A204.1 (cell line): ENCODE measurements around the gene GLUD2.
A peak's percentile ranks its signal among the peaks of the same experiment; 100 is the strongest.
"Not testable (repeated sequence)": the region's sequence is repeated elsewhere in the genome, so short reads cannot be mapped to it uniquely, and the experiment has no call there.

ENCODE experiments used
- FAIRE-seq: peaks from 2 replicates; lab custom pipeline; 2012; peaks lifted over from hg19 to GRCh38; lab: Jason Lieb, UNC

Gene GLUD2

DNA sequence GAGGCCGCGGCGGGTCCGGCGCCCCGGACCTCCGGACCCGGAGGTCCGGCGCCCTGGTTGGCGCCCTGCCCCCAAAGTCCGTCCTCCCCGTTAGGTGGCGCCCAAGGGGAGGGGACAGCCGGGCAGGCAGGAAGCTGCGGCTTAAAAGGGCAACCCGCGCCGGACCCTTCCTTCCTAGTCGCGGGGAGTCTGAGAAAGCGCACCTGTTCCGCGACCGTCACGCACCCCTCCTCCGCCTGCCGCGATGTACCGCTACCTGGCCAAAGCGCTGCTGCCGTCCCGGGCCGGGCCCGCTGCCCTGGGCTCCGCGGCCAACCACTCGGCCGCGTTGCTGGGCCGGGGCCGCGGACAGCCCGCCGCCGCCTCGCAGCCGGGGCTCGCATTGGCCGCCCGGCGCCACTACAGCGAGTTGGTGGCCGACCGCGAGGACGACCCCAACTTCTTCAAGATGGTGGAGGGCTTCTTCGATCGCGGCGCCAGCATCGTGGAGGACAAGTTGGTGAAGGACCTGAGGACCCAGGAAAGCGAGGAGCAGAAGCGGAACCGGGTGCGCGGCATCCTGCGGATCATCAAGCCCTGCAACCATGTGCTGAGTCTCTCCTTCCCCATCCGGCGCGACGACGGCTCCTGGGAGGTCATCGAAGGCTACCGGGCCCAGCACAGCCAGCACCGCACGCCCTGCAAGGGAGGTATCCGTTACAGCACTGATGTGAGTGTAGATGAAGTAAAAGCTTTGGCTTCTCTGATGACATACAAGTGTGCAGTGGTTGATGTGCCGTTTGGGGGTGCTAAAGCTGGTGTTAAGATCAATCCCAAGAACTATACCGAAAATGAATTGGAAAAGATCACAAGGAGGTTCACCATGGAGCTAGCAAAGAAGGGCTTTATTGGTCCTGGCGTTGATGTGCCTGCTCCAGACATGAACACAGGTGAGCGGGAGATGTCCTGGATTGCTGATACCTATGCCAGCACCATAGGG lies at the start of gene GLUD2:
Gene GLUD2, plus strand, starts transcription at position 170 of the 979 bp plus-strand sequence. Its CDS starts 75 bp downstream, at position 245.
- not testable (repeated sequence) for FAIRE-seq

DNA sequence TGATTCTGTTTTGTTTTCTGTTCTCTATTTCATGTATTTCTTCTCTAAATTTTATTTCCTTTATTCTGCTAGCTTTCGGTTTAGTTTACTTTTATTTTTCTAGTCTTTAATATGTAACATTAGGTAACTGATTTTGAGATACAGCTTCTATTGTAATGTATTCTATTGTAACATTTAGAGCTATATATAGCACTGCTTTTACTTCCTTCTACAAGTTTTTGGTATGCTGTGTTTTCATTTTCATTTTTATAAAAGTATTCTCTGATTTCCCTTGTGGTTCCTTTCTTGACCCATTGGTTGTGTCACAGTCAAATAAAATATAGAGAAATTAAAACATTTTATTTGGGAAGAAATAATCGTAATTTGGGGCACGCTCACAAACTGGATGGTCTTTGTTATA lies 48.0 kb upstream of the GLUD2 start:
- no peak for FAIRE-seq

DNA sequence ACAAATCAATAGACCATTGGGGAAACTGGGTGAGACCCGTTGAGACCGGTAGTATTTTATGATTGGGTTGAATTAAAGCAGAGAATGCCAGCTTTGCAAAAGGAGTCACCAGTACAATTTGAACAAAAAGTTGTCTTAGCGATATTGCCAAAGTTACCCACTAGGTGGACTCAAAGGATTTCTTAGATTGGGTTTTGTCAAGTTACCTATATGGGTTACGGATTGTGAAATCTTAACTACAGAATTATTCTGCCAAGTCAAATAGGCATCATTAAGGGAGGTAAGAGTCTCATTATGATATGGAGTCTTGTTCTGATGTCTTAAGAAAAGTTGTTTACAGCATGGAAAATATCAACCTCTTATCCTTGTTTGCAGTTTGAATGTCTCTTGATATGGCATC lies 46.8 kb upstream of the GLUD2 start:
- peak; percentile 23 for FAIRE-seq

DNA sequence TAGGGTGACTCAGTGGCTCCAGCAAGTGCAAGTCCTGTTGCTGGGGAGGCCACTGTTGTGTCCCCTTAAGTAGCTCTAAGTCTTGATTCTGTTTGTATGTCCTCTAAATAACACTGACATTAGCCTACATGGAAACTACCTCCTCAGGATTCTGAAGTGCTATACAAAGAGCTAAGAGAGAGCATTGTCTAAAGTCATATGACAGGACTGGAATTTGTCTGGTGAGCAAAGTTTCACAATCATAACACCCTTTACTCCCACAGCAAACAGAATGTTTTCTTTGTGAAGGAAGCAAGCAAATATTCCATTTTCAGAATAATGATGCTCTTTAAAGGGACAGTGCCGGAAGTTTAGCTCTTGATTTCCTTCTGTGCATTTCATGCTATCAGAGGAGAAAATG lies 38.5 kb upstream of the GLUD2 start:
- FAIRE-seq: no peak

DNA sequence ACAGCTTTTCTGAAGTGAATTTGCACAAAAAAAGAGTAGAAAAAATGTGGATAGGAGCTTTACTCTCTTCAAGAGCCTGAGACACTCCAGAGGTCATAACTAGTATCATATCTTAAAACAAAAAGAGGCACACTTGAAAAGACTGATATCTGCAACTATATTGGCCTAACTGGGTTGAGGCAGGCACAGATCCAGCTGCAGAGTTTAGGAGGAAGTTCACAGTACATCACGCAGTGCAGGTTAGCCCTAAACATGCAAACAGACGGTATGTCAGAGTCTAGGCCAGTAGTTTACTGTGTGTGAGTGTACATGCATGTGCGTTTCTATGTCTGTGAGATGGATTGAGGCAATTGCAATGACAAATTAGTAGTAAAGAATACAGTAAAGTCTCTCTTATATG lies 37.6 kb upstream of the GLUD2 start:
- FAIRE-seq: no peak

DNA sequence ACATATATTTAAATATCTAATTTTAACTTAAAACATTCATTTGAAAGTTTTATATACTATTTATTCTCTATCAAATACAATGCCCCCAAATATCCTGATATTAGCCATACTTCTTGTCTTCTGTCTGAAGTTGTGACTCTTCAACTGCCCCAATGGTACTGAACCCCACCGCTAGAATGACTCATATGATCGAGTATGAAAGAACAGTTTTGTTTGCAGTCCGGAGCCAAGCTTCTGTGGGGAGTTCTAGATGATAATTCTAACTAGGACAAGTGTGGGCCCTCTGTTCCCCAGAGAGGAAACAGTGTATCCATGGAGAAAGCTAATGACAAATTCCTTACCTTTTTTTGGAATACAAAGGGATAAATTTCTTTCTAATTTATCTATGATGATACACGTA lies 37.2 kb upstream of the GLUD2 start:
- no peak for FAIRE-seq

DNA sequence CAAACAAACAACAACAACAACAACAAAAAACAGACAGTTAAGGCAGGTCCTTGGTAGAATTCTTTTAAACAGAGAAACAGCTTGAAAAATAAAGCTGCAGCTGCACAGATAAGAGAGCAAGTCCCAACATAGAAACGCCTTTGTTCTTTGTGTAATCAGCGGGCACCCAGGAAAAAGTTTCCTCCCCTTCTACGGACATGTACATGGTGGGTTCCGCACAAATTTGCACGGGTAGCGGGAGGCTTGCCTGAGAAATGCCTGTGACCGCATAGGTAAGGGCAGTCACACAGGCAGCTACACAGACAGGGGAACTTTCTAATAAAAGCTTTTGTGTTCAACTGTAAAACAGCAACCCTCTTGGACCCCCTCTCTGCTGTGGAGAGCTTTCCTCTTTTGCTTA lies 36.2 kb upstream of the GLUD2 start:
- FAIRE-seq: no peak

DNA sequence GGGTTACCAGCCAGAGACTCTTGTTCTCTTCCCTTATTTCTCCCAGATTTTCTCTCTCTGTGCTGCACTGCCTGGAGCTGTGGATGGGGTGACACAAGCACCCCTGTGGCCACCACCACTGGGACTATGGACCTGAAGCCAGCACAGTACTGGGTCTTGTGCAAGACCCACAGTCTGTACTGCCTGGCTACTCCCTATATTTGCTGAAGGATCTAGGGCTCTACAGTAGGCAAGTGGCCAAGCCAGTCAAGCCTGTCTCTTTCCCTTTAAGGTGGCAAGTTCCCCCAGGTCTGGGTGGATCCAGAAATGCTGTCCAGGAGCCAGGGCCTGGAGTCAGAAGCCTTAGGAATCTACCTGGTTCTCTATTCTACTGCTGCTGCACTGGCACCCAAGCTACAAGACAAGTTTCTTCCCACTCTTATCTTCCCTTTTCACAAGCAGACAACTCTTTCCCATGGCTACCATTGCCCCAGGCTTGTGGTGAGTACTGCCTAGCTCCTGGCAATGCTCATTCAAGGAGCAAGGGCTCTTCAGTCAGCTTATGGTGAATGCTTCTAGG lies 33.4 kb upstream of the GLUD2 start:
- FAIRE-seq: no peak

DNA sequence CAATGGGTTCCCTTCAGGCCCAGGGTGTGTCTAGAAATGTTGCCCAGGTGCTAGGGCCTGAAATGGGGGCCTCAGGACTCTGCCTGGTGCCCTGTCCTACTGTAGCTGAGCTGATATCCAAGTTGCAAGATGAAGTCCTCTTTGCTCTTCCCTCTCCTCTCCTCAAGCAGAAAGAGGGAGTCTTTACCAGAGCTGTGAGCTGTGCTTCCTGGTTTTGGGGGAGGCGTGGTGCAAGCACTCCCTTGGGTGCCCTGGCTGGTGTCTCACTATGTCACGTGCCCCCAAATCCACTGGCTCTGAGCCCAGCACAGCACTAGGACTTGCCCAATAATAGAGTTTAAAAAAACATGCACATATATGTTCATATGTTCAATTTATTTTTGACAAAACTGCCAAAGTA lies 32.6 kb upstream of the GLUD2 start:
- no peak for FAIRE-seq

DNA sequence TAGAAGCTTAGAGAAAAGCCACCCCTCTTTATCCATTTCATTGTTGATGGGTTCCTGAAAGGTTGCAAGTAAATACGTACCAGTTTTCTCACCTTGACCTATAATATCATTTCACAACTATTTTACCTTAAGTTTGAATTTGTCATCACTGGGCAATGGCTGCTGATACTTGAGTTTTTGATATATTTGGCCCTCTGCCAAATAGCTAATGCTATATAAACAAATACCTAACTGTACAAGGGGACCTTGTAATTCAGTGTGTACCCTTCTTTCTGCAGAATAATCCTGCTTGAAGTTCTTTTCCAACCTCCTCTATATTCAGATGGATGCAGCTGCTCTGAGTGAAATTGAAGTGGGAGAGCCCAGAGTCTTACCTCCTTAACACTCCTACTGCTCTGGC lies 19.0 kb upstream of the GLUD2 start:
- no peak for FAIRE-seq

DNA sequence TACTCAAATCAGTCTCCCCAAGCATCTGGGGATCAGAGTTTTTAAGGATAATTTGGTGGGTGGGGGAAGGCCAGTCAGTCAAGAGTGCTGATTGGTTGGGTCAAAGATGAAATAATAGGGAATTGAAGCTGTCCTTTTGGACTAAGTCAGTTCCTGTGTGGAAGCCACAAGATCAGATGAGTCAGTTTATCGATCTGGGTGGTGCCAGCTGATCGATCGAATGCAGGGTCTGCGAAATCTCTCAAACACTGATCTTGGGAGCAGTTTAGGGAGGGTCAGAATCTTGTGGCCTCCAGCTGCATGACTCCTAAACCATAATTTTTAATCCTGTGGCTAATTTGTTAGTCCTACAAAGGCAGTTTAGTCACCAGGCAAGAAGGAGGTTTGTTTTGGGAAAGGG lies 17.3 kb upstream of the GLUD2 start:
- FAIRE-seq: no peak

DNA sequence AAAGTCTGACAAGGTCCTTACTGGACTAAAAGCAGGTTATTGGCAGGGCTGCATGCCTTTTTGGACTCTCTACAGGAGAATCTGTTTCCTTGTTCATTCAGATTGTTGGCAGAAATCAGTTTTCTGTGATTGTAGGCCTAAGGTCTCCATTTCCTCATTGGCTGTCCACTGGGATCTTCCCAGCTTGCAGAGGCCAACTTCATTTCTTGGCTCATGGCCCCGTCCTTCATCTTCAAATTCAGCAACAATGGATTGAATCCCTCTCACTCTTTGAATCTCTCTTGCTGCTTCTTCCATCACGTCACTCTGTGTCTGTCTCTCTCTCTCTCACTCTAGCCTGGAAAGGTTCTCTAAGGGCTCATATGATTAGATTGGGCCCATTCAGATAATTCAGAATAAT lies 14.9 kb upstream of the GLUD2 start:
- FAIRE-seq: no peak

DNA sequence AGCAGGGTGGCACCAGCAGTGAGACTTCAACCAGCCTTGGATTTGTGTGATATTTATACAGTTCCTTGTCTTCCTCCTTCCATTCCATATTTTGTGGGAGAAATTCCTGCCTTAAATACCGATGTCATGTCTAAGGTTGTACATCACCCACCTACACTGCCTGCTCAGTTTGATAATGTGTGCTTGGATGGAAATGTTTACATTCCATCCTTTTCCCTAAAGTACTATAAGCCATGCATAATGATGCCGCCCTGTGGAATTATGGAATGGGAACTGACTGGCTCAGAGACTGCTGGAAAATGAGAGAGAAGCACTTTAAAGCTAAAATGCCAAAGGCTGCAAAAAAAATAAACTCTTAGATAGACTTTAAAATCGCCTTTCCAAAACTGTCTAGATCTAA lies 11.3 kb upstream of the GLUD2 start:
- FAIRE-seq: no peak

DNA sequence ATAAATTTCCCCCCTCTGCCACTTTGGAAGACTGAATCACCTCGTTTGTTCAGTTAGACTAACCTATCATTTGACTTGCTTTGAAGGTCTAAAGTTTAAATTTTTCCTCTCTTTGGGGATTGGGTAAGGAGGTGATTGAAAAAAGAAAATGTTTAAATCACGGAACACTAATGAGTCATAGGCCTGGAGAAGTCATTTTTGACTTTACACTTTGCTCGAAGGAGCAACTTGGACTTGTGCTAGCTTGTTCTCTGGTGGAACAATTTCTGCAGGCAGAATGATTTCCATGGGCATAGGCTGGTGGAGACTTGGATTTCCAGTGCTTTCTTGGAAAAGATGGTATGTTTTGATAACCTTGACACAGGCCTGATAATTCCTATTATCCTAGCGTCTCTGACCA lies 10.5 kb upstream of the GLUD2 start:
- no peak for FAIRE-seq

DNA sequence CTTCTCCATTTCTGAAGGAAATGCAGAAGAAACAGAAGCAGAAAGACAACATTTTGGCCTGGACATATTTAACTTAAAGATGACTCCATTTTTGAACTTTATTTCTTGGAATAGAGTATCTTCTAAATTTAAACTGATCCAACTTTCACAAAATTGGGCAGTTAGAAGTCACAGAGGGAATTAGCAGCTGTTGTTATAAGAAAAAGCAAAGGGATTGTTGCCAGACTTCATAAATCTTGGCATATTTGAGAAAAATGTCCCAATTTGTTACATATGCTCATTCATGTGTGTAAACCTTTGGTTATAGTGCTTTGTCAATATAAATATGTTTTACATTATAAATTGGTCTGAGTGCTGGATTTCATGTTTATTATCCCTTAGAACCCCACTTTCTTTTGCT lies 3.4 kb downstream of the GLUD2 start:
- FAIRE-seq: no peak

DNA sequence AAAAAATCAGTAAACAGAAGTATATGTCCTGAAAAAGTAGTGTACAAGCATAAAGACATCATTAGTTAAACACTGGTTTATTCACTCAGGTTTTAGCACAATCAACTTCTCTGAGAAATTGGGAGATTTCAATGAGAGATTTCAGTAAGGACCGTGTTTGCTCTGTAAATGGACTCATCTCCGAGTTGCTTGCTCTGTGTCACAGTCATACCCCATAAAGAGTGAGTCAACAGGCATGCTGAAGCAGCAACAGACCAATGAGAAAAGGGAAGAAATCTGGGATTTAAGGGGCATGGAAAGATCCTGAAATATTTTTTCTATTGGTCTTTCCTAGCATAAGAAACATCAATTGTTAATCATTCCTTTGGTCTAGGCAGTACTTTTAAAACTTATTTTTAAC lies 4.7 kb downstream of the GLUD2 start:
- FAIRE-seq: no peak

DNA sequence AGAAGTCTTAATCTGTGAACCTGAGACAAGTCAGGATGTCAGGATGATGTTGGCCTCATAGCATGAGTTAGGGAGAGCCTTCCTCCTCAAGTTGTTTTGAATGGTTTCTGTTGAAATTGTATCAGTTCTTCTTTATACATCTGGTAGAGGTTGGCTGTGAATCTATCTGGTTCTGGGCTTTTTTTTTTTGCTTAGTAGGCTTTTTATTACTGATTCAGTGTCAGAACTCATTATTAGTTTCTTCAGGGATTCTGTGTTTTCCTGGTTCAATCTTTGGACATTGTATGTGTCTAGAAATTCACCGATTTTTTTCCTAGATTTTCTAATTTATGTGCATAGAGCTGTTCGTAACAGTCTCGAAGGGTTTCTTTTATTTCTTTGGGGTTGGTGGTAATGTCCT lies 14.9 kb downstream of the GLUD2 start:
- FAIRE-seq: no peak

DNA sequence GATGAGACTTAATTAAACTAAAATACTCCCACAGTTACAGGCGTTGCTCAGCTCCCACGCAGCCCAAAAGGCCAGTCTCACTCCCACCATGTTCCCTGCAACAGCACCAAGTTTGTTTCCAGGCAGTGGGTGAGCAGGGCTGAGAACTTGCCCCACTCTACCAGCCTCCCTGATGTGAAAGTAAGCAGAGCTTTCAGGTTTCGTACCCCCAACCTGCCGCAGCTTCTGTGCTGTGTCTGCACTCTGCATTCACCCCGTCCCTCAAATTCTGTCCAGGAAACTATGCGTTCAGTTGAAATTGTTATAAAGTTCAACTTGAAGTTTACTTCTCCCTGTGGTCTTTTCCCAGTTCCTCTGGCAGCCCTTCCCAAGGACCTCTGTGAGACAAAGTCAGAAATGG lies 17.2 kb downstream of the GLUD2 start:
- FAIRE-seq: no peak

DNA sequence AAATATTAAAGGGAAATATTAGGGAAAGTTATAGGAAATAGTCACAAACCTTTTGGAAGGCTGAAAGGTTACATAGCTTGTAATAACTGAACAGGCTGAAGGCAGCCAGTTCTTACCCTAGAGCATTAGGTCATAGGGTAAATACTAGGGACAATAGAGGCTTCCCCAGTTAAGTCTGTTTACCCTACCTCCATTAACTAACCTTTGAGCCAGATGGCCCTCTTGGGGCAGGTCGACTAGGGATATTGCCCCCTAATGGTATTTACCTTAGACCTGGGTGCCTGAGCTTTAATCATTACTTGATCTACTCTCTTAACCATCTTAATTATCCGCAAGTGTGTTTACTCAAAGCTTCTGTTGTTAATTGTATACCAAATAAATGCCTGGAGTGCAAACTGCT lies 36.8 kb downstream of the GLUD2 start:
- FAIRE-seq: not testable (repeated sequence)

DNA sequence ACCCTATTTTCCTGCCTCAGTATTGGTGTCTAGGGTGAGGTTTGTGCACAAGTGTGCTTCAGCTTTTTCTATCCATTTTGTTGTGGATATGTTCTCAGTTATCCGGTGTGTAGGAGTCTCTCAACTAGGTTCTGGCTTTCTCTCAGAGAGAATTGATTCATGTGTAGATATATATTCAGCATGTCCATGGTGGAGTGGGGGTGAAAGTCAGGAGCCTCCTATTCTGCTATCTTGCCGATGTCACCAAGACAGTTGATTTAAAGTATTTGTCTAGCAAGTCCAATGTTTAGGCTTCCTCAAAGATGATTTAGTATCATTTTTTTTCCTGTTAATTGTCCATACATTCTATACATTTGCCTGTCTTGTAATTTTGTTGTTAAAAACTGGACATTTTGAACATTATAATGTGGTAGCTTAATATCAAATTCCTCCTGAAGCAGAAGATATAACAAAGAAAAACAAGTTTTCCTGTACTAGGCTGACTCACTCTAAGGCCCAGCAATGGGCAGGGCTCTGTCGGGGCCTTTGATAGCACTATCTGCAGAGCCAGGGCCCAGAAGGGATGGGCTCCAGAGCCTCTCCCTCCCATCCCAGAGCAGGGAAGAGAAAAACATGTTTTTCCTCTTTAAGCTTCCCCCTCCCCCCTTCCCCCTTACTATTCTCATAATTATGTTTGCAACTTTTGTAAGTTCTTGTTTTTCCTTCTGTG lies 37.6 kb downstream of the GLUD2 start:
- no peak for FAIRE-seq

DNA sequence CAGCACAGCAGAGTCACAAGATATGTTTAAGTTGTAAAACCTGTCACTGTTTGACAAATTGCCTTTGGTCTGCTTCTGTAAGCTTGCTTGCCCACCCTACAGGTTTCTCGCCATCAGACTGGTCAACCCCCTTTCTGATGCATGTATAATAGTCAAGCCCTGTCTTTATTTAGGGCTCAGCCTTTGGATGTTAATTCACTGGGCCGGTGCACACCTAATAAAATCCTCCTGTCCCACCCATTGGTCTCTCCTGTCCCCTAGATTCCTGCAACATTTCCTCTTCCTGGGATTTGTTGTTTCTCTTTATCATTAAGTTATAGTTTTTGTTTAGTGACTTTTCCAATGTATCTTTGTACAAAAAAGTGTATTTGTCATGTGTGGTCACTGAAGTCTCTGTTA lies 38.2 kb downstream of the GLUD2 start:
- no peak for FAIRE-seq

DNA sequence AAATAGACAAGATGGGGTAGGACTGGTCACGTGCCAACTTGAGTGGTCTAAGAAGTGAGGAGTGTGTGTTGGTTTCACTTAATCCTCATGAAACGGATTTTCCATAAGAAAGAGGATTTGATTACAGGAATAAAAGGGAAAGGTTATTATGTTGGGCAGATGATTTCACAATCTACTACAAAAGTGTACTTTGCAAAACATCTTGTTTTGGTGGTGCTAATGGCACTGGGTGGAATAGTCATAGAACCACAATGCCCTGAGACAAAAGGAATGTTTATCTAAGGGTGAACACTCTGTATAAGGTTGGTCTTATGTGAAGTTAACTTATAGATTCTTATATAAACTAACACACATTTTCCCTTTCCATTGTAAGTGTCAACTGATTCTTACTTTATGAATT lies 45.6 kb downstream of the GLUD2 start:
- no peak for FAIRE-seq
